ENCODE results near the gene XPO6. TPM values are rescaled to one million over a fixed set of nuclear protein-coding genes. Genes with fewer than 3 reads are reported as not detected.

XPO6 gene
- total and polyA plus RNA-seq, 2 of the 13 experiments (the other 11 are each of a cell fraction or from before 2014, with no cell fraction given): 109 to 129 TPM

GRCh38 chr16:28211758-28212531 is at the start of gene XPO6 (continued):
- TF ChIP-seq ZNF687 (CRISPR knock-in tag; IDR thresholded peaks at IDR 0.05) (peak; percentile 64), EZH2 (conservative IDR thresholded peaks at IDR 0.05; ENCODE audit: low read depth, low read length) (no peak), TRAFD1 (CRISPR knock-in tag; IDR thresholded peaks at IDR 0.05; ENCODE audit: borderline replicate concordance) (no peak), JARID2 (CRISPR knock-in tag; IDR thresholded peaks at IDR 0.05; ENCODE audit: insufficient replicate concordance) (no peak), ZBTB39 (CRISPR knock-in tag; IDR thresholded peaks at IDR 0.05) (no peak), ZNF30 (CRISPR knock-in tag; IDR thresholded peaks at IDR 0.05) (no peak), ATF7 (IDR thresholded peaks at IDR 0.05) (no peak), ATF7 (CRISPR knock-in tag; IDR thresholded peaks at IDR 0.05) (0 out of 2 replicates have a peak, but pooled peaks have one; percentile 53), ARID3A (IDR thresholded peaks at IDR 0.05; ENCODE audit: low read depth, low read length) (0 out of 2 replicates have a peak, but pooled peaks have one; percentile 28), TP53 (CRISPR knock-in tag; conservative IDR thresholded peaks at IDR 0.05) (peak; percentile 76; the same call in 1 of the 2 replicates), KLF9 (CRISPR knock-in tag; IDR thresholded peaks at IDR 0.05; ENCODE audit: low read depth) (peak; percentile 93; the same call in 1 of the 2 replicates), ZNF724P (CRISPR knock-in tag; IDR thresholded peaks at IDR 0.05; ENCODE audit: borderline replicate concordance) (peak; percentile 66; the same call in 1 of the 2 replicates), FOXK2 (IDR thresholded peaks at IDR 0.05) (peak; percentile 69; the same call in 1 of the 2 replicates), ZNF780A (CRISPR knock-in tag; IDR thresholded peaks at IDR 0.05) (peak; percentile 59; the same call in 1 of the 2 replicates), CEBPZ (IDR thresholded peaks at IDR 0.05; ENCODE audit: low read length) (no peak)
